AG04449 (cell line): ENCODE results near the gene ADGRV1.

Experiments
- CTCF ChIA-PET: fragments of 350-600 bp; formaldehyde crosslinking; extraction: SDS; loops from one replicate; lab custom pipeline; 2021; ENCODE audit warnings: antibody characterized with exemption; lab: Yijun Ruan, JAX
- POLR2A ChIA-PET: fragments of 400-600, 350-600 bp; formaldehyde crosslinking; extraction: SDS; loops from one replicate; lab custom pipeline; 2020; ENCODE audit warnings: antibody characterized with exemption, inconsistent platforms; lab: Yijun Ruan, JAX
- DNase-seq: peaks from one replicate; pipeline ENCODE4 v3.0.0-alpha.2; 2010; ENCODE audit warnings: low read depth, low spot score
- H3K4me3 ChIP-seq: 2 replicates; pipeline ENCODE4 v1.5.1; 2011; ENCODE audit warnings: low read depth, mild to moderate bottlenecking, control low read depth, low read length
- TF ChIP-seq, protein P1 (sequence below): IDR thresholded peaks from one replicate; pipeline ENCODE4 v1.5.1; 2011; ENCODE audit warnings: mild to moderate bottlenecking, moderate library complexity, low read length, control low read depth, inconsistent platforms; ENCODE audit not compliant: insufficient read depth; ENCODE audit errors: missing control alignments

Gene ADGRV1

DNA sequence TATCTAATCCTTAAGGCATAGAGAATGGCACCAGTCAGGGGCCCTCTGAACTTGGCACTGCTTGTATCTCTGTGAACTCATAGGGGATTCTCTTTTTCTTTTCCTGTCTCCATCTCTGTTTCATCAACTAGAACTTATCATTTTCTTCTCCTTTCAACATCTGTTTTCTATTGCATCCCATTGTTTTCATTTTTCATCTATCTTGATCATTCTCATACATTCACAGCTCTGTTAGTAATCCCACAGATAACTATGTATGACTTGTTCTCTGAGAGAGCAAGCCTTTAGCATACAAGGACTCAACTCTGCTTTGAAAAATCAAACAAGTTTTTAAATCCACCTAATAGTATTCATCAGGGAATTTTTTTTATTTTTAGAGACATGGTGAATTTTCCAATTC lies 560.2 kb downstream of the ADGRV1 start:
- H3K4me3 ChIP-seq: no peak overlapping the region
- ChIA-PET CTCF (interaction anchor here (0.7 to 1.6 kb wide), 3 partner anchors 17 to 266 kb away, joined by 4 to 8 read pairs (median 6); partner anchors contain the start of gene ARRDC3), POLR2A (interaction anchor here (0.6 kb wide), 1 partner anchor 9 kb away, joined by 3 read pairs; no protein-coding TSS in a partner anchor)
- TF ChIP-seq, protein P1, sequence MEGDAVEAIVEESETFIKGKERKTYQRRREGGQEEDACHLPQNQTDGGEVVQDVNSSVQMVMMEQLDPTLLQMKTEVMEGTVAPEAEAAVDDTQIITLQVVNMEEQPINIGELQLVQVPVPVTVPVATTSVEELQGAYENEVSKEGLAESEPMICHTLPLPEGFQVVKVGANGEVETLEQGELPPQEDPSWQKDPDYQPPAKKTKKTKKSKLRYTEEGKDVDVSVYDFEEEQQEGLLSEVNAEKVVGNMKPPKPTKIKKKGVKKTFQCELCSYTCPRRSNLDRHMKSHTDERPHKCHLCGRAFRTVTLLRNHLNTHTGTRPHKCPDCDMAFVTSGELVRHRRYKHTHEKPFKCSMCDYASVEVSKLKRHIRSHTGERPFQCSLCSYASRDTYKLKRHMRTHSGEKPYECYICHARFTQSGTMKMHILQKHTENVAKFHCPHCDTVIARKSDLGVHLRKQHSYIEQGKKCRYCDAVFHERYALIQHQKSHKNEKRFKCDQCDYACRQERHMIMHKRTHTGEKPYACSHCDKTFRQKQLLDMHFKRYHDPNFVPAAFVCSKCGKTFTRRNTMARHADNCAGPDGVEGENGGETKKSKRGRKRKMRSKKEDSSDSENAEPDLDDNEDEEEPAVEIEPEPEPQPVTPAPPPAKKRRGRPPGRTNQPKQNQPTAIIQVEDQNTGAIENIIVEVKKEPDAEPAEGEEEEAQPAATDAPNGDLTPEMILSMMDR: no peak
- no peak for DNase-seq

DNA sequence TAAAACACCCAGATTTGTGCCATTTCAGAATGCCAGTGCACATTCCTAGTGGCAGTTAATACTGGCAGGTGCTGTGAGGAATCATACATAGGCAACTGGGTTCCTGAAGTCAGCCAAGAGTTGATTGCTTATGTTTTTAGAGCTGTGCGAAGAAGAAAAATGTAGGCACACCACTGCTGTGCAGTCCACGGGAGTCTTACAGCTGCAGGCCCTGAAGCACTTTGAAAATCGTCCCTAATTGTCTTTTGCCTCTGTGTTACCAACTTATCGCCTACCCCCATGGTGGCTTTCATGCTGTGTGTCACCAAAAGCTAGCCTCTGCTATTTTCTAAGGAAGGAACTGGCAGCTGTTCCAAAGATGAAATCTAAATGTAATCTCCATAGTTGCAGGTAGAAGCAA lies 560.6 kb downstream of the ADGRV1 start:
- CTCF ChIA-PET: interaction anchor here (0.9 to 1.6 kb wide), 4 partner anchors 9 to 269 kb away, joined by 3 to 8 read pairs (median 4); partner anchors contain the start of gene ARRDC3
- no peak overlapping the region for H3K4me3 ChIP-seq
- DNase-seq: no peak
- TF ChIP-seq, protein P1: no peak
- POLR2A ChIA-PET: interaction anchor here (0.6 kb wide), 1 partner anchor 9 kb away, joined by 3 read pairs; no protein-coding TSS in a partner anchor

DNA sequence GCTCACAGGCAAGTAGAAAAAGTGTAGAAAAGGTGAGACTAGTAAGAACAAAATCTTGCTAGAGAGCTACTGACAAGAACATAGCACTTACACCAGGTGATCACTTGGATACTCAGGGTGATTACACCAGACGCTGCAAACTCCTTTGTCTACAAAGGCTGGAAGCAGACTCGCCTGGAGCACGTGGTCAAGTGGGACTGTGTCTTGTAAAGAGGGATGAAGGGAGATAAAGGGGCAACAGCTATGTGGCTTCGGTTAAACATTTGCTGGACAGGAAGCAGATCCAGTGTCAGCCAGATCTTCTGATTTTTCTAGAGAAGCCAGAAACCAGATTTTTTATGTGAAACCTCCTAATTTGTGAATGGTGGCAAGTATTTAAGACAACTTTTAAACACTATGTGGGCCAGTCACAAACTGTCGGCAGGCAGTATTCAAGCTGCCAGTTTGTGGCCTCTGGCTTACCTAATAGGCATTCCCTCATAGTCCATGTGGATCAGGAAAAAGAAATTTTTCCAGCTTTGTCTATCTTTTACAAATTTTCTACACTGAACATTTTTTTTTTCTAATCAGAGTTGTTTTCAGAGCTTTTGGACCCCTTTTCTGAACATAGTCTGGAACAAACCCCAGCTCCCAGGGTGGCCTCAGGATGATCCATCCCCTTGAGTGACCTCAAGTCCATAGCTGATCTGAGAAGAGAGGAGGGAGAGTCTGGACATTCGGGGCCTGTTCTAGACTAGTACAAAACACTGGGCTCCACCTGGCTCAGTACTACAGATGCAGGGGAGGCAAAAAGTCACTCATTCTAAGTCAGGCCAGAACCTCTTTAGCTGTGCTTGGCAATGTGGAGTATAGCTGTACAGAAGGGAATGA lies 561.6 kb downstream of the ADGRV1 start:
- DNase-seq: no peak
- no peak overlapping the region for H3K4me3 ChIP-seq
- CTCF ChIA-PET: interaction anchor here (0.6 to 1.6 kb wide), 7 partner anchors 10 to 268 kb away, joined by 3 to 8 read pairs (median 3); partner anchors contain the start of gene ARRDC3
- TF ChIP-seq, protein P1: no peak
- POLR2A ChIA-PET: no interaction called here

DNA sequence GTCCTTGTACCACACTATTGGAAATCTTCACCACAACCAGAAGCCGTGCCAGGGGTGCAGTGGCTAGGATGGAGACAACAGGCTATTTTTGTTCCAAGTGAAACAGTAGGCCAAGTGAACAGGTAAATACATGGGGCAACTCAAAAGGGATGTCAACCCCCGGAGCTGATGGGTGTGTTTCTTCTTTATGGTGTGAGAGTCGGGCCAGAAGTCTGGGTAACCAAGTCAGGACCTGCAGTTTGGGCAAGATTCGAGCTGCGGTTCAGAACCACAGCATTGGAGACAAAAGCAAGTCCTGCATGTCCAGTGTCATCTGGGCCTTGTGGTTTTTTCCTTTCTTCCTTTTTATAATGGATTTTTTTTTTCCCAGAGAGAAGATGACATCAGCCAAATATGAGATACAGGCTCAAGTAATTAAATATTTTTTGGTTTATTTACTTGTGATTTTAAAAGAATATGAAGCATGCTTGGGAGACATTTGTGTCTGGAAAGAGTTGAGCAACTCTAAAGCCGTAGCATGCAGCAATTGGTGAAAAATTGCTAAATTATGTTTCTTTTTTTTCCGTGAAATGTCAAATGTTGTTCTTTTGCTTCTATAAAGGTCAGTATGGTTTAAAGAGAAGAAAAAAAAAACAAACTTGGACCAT lies 562.9 kb downstream of the ADGRV1 start:
- DNase-seq: no peak
- POLR2A ChIA-PET: no interaction called here
- TF ChIP-seq, protein P1: no peak
- CTCF ChIA-PET: interaction anchor here (0.8 to 1.5 kb wide), 2 partner anchors 14 to 19 kb away, joined by 3 read pairs; no protein-coding TSS in a partner anchor
- no peak overlapping the region for H3K4me3 ChIP-seq

DNA sequence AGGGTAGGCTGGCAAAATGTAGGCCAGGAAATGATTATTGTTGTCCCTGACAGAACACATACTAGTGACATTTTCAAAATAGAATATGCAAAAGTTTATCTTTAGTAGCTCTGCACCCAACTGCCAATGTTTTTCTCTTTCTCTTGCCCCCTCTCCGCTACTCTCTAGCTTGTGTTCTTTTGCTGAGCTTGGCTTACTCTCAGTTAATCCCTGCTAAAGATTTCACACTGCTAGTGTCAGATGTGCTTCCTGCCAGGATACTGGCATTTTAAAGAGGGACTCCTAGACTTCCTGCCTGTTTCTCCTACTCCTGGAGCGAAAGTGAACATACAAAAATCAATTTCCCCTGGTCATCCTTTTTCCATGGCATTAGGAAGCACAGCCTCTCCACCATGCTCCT lies 564.1 kb downstream of the ADGRV1 start:
- POLR2A ChIA-PET: no interaction called here
- no peak for DNase-seq
- TF ChIP-seq, protein P1: no peak
- CTCF ChIA-PET: interaction anchor here (1.5 kb wide), 2 partner anchors 15 to 21 kb away, joined by 3 to 4 read pairs; no protein-coding TSS in a partner anchor
- no peak overlapping the region for H3K4me3 ChIP-seq
